HG03280 (cell line): ENCODE data around the gene ATG7.
"Not testable (repeated sequence)": the region's sequence is repeated elsewhere in the genome, so short reads cannot be mapped to it uniquely, and the experiment has no call there.

Experiments
- ATAC-seq: cut with Tn5 transposase; IDR thresholded peaks from one replicate; pipeline ENCODE4 v1.9.1; 2021; ENCODE audit warnings: mild to moderate bottlenecking, moderate library complexity; ENCODE audit not compliant: unreplicated experiment

Gene ATG7

DNA sequence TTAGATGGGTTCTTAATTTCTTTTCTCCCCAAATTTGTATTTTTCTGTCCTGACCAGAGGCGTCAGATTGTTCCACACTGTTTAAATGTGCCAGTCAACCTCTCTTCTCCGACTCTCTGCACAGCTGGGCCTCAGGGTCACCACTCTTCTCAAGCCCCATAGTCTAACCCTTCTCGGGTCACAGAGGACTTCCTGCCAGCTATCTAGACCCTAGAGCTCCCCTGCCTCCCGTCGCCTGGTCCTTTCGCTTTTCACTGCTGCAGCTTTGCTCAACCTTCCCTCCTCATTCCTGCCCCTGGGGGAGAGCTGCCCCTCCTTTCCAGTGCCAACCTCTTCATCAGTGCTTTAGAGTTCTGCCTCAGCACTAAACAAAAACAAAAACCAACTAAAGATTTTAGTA is 151.7 kb downstream of the ATG7 start:
- ATAC-seq: no peak

DNA sequence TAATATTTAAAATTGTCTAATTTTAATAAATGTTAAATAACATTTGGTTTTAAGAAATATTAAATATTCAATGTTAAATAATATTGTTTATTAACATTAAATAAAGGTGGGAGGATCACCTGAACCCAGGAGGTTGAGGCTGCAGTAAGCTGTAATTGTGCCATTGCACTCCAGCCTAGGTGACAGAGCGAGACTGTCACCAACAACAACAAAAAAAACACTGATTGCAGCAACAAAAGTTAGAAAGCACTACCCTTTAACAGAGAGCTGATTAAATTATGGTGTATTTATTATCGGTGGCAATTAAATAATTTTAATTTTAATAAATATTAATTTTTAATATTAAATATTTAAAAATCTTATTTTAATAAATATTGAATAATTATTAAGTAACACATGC is 152.1 kb downstream of the ATG7 start:
- ATAC-seq: no peak

DNA sequence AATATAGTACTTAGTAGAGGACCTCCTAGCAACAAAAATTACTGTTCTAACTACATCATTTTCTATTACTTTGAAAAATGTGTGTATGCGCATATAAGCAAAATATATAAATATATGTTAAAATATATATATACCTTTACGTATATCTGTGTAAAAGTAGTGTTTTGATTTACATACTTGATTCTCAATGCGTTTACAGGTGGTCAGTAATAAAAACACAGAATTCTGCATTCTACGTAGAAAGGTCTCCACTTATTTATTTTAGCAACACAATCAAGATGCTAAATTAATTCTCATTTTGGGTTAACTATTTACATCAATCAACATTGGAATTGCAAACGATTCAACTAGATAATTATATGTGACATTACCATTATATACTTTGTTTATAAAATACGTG is 158.0 kb downstream of the ATG7 start:
- ATAC-seq: no peak

DNA sequence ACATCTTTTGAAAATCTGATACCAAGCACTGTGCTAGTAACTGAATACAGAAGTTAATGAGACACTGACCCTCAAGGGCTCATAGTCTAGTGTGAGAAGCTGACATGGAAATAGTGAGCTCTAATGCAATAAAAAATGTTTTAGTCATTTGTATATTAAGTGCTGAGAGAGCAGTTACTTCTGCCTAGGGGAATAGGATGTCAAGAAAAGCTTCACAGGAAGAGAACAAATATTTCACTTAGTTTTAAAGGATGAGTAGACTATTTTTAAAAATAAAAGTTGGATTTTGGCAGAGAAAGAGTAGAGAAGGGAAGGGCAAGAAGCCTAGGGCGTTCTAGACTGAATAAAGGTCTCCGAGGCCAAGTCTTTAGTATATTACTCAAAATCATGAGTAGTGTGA is 158.4 kb downstream of the ATG7 start:
- ATAC-seq: no peak

DNA sequence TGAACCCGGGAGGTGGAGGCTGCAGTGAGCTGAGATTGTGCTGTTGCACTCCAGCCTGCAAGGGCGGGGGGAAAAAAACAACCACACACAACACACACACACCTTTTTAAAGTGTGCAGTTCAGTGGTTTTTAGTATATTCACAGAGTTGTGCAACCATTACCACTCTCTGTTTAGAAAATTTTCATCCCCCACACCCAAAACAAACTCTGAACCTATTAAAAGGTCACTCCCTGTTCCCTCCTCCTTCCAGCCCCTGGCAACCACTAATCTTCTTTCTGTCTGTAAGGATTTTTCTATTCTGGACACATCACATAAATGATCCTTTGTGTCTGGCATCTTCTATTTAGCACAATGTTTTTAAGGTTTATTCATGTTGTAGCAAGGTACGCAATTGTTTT is 159.1 kb downstream of the ATG7 start:
- ATAC-seq: no peak

DNA sequence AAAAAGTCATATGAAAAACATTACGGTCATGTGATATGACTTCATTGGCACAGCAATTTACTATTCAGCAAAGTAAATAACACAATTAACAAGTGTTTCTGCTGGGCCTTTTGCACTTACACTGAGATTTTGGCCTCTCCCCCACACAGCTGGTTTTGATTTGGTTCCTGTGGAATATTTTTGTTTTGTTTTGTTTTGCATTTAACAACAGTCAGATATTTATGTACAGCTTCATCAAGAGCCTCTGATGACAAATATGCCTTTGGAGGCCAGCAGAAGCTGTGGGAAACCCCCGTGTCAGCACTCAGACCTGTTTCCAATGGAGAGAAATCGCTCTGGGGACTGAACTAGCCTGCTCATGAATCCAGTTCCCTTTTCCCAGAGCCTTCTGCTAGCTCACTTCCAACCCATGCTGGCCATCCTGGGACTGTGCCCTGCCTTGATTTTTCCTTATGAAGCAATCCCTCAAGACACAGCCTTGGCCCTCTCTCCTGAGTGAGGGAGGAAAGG is 161.9 kb downstream of the ATG7 start:
- no peak for ATAC-seq

DNA sequence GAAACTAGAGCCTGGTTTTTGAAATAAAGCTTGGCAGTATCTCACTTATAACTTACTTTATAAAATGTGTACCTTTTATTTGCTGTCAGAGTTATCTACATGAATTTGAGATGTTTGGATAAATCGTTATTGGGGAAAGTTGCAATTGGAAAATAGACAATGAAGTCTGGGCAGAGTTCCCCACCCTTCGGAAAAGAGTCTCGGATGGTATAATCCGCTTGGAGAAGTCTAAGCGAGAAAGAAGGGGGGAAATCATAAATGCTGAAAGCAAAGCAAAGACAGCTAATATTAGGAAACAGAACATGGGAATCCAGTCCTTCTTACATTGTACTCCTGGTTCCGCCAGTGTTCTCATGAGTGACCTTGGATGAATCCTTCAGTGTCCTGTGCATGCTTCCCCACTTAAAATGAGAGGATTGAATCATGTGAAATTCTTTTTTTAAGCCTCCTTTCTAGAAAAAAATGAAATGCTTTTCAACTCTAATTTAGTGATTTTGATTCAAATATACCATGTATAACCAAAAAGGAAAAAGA is 162.4 kb downstream of the ATG7 start:
- no peak for ATAC-seq

DNA sequence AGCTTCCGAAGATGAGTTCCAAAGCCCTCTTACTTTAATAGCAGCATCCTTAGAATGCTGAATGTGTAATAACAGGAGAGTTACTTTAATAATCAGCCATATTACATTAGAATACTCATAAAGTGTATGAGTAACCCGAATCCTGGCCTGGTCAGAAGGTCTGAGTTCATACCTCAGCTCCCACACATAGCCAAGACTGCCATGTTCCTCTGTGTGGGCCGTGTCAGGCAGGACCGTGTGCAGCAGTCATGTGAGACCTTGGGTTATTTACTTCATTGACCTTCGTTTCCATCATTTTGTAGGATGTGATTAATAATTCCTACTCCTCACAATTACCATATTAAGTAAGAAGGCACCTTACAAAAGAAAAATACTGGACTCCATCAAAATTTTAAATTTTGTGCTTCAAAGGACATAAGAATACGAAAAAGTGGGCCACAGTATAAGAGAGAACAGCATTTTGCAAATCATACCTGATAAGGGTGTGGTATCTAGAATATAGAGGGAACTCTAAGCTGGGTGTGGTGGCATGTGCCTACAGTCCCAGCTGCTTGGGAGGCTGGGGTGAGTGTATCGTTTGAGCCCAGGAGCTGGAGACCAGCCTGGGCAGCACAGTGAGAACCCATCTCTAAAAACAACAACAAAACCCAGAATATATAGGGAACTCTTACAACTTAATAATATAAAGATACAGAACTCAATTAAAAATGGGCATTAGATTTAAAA is 163.4 kb downstream of the ATG7 start:
- no peak for ATAC-seq

DNA sequence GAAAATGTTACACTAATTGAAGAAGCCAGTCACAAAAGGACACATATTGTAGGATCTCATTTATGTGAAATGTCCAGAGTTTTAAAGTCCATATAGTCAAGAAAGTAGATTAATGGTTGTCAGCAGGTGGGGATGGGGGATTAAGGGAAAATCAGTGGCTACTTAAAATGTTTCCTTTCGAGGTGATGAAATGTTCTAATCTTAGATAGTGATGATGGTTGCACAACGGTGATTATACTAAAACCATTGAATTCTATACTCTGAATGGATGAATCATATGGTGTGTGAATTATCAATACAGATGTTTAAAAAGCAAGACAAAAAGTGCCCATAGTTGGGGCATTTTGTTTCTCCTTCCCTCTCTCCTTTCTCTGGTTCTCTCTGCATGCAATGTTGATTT is 164.6 kb downstream of the ATG7 start:
- ATAC-seq: no peak

DNA sequence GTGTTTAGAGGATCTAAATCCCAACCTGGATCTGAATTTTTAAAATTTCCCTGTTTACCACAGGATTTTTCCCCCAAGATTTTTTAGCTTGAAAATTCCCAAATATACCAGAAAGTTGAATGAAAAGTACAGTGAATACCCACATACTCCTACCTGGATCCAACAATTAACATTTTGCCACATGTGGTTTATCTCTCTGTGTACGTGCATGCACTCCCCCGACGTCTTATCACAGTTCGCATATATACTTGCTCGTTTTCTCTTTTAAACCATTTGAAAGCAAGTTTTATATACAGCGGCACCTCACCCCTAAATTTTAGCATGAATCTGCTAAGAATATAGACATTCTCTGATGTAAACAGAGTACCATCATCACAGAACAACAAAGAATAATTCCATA is 165.3 kb downstream of the ATG7 start:
- ATAC-seq: no peak

DNA sequence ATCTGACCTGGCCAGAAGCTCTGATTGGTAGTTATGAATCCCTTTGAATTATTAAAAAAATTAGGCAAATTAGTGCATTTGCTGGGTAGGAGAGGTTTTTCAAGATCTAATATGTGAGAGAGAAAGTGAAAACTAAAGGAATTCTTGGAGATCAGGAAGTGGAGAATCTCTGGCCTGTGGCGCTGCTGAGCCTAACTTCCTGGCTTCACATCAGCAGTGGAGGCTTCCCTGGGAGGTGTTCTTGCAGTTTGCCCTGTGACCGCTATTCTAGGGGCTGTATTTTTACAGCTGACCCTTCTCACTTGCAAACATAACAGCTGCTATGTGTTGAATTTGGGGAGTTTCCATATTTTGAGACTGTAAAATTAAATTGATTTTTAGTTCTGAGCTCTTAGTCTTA is 166.4 kb downstream of the ATG7 start:
- no peak for ATAC-seq

DNA sequence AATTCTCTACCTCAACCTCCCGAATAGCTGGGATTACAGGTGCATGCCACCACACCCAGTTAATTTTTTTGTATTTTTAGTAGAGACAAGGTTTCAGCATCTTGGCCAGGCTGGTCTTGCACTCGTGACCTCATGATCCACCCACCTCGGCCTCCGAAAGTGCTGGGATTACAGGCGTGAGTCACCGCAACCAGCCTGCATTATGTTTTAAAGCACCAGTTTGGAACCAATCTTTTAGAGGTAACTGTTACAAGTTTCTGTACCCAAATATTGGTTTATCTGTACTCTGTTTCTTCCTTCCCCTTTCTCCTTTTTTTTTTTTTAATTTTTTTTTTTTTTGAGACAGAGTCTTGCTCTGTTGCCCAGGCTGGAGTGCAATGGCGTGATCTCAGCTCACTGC is 169.1 kb downstream of the ATG7 start:
- not testable (repeated sequence) for ATAC-seq

DNA sequence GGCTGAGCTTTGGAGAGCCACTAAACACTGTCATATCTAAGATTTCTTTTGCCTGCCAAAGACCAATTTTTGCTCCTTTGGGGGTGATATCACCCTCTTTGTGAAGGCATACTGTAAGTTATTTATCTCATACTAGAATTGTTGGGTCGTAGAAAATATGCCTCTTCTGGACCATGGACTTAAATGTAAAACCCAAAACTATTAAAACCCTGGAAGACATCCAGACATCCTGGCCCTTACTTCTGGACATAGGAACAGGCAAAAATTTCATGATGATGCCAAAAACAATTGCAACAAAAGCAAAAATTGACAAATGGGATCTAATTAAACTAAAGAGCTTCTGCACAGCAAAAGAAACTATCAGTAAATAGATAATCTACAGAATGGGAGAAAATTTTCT is 172.2 kb downstream of the ATG7 start:
- no peak for ATAC-seq

DNA sequence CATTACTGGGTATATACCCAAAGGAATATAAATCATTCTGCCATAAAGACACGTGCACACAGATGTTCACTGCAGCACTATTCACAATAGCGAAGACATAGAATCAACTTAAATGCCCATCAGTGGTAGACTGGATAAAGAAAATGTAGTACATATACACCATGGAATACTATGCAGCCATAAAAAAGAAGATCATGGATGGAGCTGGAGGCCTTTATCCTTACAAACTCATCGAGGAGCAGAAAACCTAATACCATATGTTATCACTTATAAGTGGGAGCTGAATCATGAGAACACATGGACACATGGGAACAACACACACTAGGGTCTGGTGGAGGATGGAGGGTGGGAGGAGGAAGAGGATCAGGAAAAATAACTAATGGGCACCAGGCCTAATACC is 173.0 kb downstream of the ATG7 start:
- ATAC-seq: not testable (repeated sequence)

DNA sequence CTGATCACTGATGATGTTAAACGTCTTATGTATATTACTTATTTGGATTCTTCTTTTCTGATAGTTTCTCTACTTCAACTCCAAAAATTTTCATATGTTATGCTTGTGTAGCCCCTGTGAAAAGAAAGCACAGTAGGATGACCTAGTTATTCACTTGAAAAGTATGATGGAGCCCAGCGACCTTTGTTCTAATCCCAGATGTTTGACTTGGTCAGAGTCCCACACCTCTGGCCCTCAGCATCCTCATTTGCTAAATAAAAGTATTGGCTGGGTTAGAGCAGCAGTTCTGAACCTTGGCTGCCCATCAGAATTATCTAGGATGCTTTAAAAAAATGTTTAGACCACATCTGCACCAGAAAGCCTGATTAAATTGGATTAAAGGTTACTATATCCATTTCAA is 173.7 kb downstream of the ATG7 start:
- no peak for ATAC-seq

DNA sequence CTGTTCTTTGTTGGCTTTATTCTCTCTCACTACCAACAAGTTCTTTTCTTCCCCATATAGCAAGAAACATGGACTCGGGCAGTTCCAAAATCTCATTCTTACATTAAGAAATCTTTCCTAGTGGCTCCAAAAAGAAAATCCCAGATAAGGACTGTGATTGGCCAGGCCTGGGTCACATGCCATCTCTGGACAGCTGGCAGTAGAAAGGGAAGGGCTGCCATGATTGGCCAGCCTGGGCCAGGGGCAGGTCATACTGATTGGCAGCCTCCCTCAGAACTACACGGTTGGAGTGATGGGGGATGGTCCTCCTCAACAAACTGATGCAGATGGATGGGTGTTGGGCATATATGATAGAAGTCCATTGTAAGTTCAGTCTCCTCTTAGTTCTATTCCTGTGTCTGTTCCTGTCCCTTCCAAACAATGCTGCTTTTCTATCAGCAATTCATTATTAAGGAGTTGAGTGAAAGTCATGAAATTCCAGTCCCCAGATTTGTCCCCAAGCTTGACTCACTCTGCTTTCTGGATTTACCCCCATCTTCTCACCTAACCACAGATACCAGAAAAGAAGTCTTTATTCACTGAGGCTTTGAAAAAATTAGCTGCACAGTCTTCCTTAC is 175.5 kb downstream of the ATG7 start:
- no peak for ATAC-seq

DNA sequence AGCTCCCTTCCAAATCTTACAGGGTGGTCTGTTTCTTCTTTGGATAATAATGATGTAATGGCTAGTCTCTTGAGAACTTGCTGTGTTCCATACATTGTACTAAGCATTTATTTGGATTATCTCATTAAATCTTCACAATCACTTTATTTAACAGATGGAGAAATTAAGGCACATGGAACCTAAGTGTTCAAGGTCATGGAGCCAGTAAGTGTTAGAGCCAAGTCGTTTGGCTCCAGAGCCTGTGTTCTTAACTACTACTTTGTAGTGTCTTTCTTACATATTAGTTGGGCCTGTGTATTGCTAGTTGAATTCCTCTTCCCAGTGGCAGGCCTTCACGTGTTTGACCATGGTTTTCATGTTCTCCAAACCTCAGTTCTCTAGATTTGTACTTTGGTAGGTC is 177.8 kb downstream of the ATG7 start:
- no peak for ATAC-seq

DNA sequence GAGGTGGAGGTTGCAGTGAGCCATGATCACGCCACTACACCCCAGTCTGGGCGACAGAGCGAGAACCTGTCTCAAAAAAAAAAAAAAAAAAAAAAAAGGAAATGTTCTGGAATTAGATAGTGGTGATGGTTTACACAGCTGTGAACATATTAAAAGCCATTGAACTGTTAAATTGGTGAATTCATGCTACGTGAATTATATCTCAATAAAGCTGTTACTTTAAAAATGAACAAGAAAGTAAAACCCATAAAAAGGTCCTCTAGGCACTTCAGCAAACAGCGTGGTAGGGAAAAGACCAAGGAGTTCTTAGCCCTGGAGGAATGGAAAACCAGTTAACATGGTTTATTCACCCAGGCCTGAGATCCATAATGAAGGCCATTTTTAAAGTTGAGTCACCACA is 180.1 kb downstream of the ATG7 start:
- no peak for ATAC-seq

DNA sequence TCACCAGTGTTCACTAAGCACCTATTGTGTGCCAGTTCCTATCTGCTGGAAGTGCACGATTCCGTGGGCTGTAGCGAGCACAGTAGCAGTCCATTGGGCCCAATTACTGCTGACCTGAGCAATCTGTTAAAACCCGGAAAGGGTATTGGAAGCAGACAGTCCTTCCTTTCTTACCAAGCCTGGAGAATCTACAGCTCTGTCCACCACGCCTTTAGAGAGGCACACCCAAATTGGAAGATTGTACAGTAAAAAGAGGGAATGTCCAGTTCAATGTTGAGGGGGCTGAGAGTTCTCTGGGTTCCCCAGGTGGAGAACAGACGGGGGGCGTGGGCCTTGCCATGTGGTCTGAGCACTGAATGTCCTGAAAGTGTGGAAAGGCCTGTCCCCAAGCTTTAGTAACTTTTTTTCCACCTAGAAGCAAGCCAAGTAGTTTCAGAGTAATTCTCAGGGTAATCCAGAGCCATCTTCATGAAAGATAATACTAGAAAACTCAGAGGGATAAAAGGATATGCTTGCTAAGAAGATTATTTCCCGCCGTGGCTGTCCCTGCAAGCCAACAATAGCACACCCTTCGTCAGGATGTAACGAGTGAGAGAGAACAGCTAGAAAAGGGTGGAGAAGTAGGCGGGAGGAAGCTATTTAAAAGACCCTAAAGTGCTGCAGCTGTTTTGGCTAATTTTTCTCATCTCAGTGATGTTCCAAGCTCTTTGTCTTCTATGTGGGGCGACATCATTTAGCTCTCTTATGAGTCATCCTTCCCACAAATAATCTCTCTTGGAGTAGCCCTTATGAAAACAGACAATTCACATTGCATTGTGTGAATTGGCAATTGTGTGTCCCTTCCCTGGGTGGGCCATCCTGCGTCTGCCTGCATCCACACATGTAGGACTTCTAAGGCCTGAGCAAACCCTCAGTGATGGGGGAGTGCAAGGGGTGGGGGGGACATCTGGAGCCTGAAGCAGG is 181.0 kb downstream of the ATG7 start:
- ATAC-seq: no peak

DNA sequence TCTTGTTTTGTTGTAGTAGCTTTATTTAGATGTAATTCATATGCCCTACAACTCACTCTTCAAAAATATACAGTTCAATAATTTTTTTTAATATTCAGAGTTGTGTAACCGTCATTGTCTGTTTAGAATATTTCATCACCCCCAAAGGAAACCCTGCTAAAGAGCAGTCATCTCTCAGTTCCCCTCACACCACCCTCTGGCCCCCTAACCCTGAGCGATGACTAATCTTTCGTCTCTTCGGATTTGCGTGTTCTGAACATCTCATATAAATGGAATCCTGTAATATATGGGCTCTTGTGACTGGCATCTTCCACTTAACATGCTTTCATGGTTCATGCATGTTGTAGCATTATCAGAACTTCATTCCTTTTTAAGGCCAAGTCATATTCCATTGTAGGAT is 183.8 kb downstream of the ATG7 start:
- no peak for ATAC-seq

DNA sequence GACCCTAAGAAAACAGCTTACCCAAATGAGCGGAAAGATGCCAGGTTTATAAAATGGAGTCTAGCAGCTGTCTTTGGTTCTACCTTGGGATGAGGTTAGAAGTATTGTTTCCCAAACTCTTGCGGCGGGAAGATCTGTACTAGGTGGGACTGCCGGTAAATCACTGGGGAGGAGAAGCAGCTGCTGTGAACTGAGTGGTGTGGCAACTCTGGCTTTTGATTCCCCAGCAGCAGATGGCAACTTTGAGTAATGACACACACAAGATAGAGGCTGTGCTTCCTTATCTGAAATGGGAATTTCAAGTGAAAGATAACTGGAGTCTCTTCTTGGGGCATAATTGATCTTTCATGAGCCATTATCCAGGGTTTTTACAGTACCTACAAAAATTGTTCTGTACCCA is 184.9 kb downstream of the ATG7 start:
- ATAC-seq: no peak
